ENCODE data around the gene MOCS2.

The MOCS2 gene

GRCh38 chr5:53055365-53055764 is 54.2 kb downstream of the MOCS2 start:
- no peak for DNase-seq (ENCODE audit: low spot score)
- no peak for TF ChIP-seq CTCF (IDR thresholded peaks at IDR 0.05; ENCODE audit: extremely low read depth, missing control alignments)

- TF ChIP-seq CTCF (IDR thresholded peaks at IDR 0.05; ENCODE audit: extremely low read depth, missing control alignments) = no peak
- no peak for DNase-seq (ENCODE audit: low spot score)
Measured at GRCh38 chr5:53053364-53053763, 56.2 kb downstream of the MOCS2 start.

- TF ChIP-seq CTCF (IDR thresholded peaks at IDR 0.05; ENCODE audit: extremely low read depth, missing control alignments) = no peak
- no peak for DNase-seq (ENCODE audit: low spot score)
Measured at GRCh38 chr5:53052499-53052898, 57.1 kb downstream of the MOCS2 start.

DNA sequence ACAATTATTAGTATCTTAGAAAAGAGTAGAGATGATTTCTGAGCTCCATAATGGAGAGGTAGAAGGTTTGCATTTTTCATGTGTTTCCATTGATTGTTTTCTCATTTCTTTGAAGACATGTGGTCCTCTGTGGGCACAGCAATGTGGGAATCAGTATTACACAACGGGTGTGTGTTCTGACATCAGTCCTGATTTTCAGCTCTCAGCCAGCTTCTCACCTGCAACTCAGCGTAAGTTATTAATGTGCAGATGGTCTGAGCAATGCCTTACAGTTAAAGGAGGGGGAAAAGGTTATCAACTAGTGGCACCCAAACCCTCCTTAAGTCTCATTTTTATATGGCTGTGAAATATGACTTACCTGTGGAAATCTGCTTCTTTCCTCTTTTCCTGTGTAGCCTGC is 61.3 kb downstream of the MOCS2 start:
- no peak for DNase-seq (ENCODE audit: low spot score)

More for the DNA sequence above, 61.3 kb downstream of the MOCS2 start:
- no peak for TF ChIP-seq CTCF (IDR thresholded peaks at IDR 0.05; ENCODE audit: extremely low read depth, missing control alignments)

Measured in GM20000 (cell line).